Activated gamma-delta T cell treated with anti-CD3 and anti-CD28 coated beads, Interleukin-2, amount 50 U/mL, for 16 hours (primary cell): Measurements from ENCODE around the gene JAML.

Experiments used
- DNase-seq: peaks from one replicate; pipeline ENCODE4 v3.0.0-alpha.2; 2020; ENCODE audit warnings: low read depth

Gene JAML

GRCh38 chr11:118239509-118240205 lies 14.8 kb upstream of the JAML start:
- DNase-seq, result no peak

- no peak for DNase-seq
These were observed 14.1 kb upstream of the JAML start for GRCh38 chr11:118238929-118239328.

DNA sequence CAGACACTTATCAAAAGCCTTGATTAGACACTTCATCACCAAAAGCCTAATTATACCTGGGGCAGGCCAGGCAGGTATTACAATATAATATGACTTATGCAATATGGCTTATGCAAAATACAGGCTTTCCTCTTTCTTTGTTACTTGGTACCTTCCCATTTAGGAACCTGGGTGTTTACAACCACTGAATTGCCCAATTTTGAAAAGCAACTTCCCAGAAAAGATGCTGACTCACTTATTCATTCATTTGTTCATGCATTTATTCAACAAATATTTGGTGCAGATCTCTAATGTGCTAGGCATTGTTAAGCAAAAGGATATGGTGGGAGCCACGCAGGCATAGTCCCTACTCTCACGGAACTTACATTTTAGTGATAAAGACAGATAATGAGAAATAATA lies 13.6 kb upstream of the JAML start:
- DNase-seq, result no peak

DNA sequence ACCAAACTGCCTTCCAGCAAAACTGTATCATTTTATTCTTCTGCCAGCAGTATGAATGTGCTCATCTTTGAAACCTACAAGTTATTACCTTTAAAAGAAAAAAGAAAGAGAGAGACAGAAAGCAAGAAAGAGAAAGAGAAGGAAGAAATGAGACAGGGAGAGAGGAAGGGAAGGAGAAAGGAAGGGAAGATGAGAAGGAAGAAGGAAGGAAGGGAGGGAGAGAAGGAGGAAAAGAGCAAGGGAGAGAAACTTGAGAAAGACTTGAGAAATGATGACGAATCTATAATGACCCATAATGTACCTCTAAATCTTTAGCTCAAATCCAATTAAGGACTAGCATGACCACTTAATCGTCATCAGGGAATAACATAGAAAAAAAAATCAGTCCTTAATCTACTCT lies 11.4 kb upstream of the JAML start:
- no peak for DNase-seq

- DNase-seq, result no peak
These were observed 10.0 kb upstream of the JAML start for GRCh38 chr11:118234833-118235232.

DNA sequence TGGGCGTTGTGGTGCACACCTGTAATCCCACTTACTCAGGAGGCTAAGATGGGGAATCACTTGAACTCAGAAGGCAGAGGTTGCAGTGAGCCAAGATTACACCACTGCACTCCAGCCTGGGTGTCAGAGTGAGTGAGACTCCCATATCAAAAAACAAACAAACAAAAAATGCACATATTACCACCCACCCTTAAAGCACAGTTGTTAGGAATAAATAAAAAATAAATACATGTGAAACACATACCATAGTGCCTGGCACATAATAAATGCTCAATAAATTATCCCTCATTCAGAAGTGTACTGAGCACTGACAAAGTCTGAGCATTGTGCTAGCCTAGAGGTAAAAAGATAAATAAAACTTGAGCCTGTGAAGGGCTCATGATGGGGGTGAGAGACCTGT lies 9.0 kb upstream of the JAML start:
- DNase-seq, result no peak

GRCh38 chr11:118233377-118233776 lies 8.6 kb upstream of the JAML start:
- DNase-seq, result no peak

GRCh38 chr11:118232659-118233058 lies 7.8 kb upstream of the JAML start:
- peak; percentile 28 for DNase-seq

DNA sequence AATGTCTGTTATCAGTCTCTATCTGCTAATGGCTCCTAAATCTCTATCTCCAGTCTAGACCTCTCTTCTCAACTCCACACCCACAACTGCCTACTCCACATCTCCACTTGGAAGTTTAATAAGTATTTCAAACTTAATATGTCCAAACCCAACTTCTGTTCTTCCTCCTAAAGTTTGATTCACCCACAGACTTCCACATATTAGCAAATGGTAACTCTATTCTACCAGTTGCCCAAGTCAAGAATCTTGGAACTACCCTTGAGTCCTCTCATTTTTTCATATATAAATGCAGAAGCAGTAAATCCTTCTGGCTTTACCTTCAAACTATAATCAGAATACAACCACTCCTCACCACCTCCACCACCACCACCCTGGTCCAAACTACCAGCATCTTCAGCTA lies 6.7 kb upstream of the JAML start:
- no peak for DNase-seq

DNA sequence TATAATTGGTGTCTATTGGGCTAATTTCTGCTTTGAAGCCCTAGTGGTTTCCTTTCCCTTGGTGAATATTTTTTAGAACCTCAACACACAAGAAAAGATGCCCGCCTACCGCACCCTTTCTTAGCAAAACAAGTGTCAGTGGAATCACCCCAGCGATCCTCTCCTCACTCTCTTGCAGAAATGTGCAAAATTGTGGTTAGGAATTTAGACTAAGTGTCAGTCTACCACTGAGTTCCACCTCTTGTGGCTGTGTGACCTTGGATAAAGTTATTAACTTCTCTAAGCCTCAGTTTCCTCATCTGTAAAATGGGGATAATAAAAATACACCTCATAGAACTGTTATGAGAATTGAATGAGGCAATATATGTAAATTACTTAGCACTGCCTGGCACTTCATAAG lies 5.3 kb upstream of the JAML start:
- peak; percentile 39 for DNase-seq

DNA sequence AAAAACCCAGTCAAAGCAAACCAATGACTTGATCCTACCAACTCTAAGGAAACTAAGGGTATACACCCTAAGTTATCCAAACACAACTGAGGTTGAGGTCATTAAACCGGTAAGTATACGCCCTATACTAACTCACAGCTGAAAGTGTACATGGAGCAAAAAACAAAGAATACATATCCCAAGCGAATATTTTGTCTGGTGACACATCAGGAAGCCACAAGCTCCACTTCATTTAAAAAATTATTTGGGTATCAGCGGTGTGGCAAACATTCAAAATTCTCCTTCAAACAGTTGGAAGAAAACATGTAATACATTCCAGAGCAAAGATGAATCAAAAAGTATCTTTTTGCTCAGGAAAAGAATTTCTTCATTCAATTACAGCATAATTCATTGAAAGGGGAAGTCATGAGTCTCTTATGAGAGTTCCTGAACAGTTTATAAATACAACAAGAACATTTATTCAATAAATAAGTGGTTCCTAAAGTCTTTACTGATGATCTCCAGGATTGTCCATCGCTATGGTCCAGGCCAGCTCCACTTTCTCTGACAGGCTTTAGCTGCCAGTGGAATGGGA lies 4.5 kb upstream of the JAML start:
- DNase-seq, result no peak

DNA sequence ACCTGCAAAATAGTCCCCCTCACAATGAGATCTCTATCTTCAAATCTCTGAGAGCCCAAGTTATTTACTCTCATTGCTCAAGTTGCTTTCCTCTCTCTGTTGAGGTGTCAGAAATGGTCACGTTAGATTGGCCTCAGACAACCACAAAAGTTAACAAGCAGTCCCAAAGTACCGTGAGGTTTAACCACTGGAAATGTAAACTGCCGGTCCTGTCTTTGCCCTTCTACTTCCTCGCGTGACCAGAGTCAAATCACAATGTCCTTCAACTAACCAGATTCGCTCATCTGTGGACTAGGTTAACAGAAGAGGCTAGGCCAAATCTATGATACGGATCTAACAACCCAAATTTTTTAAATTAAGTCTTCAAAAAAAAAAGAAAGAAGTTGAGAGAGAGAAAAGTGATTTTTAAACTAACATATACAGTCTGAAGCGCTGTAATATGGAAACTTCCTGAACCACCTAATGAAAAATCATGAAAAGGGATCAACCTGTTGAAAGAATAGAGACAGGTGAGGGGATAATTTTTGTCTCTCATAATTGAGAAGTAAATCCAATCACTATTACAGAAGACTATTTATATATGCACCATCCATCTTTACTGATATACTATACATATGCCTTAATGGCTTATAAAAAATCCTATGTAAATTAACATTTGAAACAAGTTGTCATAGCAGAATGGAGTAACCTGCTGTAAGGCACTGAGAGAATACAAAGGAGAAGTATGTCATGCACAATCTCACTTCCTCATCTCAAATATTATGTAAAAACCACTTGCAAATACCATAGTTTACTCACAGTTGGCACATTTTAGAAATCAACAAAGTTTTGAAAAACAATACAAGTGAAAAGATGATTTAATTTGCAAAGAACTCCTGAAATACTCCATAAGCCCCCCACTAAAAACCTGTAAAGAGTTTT lies 3.3 kb upstream of the JAML start:
- DNase-seq, result no peak

- no peak for DNase-seq
These were observed 2.0 kb upstream of the JAML start for GRCh38 chr11:118226781-118227180.

GRCh38 chr11:118226296-118226695 lies 1.5 kb upstream of the JAML start:
- DNase-seq, result no peak

GRCh38 chr11:118223992-118224391 lies 819 bp downstream of the JAML start:
- no peak for DNase-seq

DNA sequence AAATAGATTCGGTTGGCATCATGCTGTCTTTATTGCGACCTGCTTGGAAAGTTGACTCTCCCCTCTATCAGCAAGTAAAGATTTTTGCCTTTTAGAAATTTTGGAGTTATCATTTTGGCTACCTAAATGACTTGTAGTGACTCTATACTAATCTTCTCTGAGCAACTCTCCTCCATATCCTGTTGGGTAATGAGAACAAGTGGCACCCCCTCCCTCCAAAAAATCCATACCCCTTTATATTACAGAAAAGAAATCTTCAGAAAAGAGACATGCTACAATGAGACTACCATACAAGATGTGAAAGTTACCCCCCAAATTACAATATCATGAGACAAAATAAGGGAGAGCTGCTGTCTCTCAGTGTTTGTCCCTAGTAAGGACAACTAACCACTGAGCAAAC lies 1.2 kb downstream of the JAML start:
- DNase-seq, result no peak

GRCh38 chr11:118222437-118222836 lies 2.4 kb downstream of the JAML start:
- DNase-seq, result no peak

DNA sequence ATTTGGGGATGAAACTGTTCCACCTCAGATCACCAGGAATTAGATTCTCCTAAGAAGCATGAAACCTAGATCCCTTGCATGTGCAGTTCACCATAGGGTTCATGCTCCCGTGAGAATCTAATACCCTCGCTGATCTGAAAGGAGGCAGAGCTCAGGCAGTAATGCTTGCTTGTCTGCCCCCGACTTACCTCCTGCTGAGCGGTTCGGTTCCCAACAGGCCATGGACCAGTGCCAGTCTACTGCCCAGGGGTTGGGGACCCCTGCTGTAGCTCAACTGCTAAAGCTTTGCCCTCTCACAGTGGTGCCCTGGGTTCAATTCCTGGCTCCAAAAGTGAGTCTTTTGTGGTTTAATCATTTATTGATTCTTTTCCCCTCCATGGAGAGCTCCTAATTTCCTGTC lies 3.4 kb downstream of the JAML start:
- no peak for DNase-seq

DNA sequence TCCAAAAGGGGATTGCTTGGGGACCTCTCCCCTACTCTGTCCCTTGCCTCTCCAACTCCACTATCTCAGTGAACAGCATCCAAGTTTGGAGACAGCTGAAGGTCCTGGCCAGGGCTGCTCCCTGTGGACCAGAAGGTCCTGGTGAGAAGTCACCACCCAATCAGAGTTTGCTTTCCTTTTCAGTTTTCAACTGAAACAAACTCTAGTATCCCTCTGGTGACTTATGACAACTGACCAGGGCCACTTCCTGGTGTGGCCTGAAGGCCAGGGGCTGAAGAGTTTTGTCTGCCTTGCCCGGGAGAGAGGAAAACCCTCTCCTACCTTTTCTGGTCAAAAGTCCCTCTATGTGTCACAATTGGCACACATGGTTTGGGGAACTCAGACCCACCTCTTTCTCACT lies 5.1 kb downstream of the JAML start:
- no peak for DNase-seq

DNA sequence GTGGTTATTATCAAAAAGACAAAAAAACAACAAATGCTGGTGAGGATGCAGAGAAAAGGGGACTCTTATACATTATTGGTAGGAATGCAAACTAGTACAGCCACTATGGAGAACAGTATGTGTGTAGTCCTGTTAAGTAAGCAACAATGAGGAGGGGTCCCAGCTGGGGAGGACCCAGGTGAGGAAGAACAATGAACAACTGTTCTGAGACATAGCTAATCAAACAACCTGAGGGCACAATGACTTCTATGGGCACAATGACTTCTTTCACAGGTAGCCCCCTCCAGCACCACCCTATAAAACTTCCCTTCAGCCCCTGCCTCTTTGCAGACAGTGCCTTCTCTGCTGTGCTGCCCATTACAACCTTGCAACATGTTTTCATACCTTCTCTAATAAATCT lies 5.6 kb downstream of the JAML start:
- no peak for DNase-seq

GRCh38 chr11:118217575-118217974 lies 7.2 kb downstream of the JAML start:
- no peak for DNase-seq

GRCh38 chr11:118216621-118217481 lies 8.0 kb downstream of the JAML start:
- DNase-seq, result peak; percentile 41
